ENCODE measurements around the gene TMEM132E.

The TMEM132E gene

DNA sequence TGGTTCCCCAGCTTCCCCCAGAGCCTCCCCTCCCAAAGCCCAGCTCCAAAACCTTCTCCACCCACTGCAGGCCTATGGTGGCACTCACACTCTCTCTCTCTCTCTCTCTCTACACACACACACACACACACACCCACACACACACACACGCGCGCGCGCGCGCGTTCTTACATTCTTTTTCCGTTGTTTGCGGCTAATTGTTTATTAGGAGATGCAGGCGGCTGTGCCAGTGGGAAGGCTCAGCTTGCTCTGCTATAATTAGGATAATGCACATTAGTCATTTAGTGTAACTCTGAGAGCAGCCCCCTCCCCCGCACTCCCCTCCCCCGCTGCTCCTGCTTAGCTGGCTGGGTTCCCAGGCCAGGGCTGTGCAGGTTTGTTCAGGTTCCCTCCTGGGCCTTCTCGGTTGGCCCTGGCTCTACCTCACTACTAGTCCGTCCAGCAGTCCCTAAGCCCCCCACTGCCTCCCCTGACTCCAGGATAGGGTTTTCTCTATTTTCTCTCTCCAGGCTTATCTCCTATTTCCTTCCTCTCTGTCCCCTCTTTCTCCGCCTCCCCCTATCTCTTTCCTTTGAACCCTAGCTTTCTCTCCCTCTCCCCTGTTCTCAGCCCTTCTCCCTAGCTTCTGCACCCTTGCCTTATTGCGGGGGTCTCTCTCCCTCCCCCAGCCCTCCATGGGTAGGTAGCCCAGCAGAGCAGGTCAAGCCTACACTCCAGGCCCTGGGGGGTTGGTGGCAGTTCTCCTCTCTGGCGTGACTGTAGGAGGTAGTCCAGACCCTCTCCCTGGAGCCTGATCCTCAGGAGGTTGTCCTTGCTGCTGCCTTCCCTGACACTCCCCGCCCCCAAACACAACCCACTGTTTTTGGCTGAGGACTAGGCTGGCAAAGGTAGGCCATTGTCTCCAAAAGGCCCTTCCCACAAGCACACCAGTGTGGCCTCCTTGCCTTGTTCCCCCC lies 34.0 kb downstream of the TMEM132E start (continued):
- peak; percentile 44; the same call in 1 of the 2 replicates for TF ChIP-seq ZNF600 (tag by site-specific recombination; IDR thresholded peaks at IDR 0.05)
- TF ChIP-seq, protein P1, sequence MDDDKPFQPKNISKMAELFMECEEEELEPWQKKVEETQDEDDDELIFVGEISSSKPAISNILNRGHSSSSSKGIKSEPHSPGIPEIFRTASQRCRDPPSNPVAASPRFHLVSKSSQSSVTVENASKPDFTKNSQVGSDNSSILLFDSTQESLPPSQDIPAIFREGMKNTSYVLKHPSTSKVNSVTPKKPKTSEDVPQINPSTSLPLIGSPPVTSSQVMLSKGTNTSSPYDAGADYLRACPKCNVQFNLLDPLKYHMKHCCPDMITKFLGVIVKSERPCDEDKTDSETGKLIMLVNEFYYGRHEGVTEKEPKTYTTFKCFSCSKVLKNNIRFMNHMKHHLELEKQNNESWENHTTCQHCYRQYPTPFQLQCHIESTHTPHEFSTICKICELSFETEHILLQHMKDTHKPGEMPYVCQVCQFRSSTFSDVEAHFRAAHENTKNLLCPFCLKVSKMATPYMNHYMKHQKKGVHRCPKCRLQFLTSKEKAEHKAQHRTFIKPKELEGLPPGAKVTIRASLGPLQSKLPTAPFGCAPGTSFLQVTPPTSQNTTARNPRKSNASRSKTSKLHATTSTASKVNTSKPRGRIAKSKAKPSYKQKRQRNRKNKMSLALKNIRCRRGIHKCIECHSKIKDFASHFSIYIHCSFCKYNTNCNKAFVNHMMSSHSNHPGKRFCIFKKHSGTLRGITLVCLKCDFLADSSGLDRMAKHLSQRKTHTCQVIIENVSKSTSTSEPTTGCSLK (tag by site-specific recombination; IDR thresholded peaks at IDR 0.05), result no peak
- TF ChIP-seq, protein P2, sequence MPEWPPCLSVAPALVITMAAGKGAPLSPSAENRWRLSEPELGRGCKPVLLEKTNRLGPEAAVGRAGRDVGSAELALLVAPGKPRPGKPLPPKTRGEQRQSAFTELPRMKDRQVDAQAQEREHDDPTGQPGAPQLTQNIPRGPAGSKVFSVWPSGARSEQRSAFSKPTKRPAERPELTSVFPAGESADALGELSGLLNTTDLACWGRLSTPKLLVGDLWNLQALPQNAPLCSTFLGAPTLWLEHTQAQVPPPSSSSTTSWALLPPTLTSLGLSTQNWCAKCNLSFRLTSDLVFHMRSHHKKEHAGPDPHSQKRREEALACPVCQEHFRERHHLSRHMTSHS (tag by site-specific recombination; IDR thresholded peaks at IDR 0.05), result peak; percentile 66; the same call in 1 of the 2 replicates
- TF ChIP-seq, protein P3, sequence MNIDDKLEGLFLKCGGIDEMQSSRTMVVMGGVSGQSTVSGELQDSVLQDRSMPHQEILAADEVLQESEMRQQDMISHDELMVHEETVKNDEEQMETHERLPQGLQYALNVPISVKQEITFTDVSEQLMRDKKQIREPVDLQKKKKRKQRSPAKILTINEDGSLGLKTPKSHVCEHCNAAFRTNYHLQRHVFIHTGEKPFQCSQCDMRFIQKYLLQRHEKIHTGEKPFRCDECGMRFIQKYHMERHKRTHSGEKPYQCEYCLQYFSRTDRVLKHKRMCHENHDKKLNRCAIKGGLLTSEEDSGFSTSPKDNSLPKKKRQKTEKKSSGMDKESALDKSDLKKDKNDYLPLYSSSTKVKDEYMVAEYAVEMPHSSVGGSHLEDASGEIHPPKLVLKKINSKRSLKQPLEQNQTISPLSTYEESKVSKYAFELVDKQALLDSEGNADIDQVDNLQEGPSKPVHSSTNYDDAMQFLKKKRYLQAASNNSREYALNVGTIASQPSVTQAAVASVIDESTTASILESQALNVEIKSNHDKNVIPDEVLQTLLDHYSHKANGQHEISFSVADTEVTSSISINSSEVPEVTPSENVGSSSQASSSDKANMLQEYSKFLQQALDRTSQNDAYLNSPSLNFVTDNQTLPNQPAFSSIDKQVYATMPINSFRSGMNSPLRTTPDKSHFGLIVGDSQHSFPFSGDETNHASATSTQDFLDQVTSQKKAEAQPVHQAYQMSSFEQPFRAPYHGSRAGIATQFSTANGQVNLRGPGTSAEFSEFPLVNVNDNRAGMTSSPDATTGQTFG (tag by site-specific recombination; IDR thresholded peaks at IDR 0.05; ENCODE audit: borderline replicate concordance), result peak; percentile 34; the same call in 1 of the 2 replicates
- TF ChIP-seq, protein P4, sequence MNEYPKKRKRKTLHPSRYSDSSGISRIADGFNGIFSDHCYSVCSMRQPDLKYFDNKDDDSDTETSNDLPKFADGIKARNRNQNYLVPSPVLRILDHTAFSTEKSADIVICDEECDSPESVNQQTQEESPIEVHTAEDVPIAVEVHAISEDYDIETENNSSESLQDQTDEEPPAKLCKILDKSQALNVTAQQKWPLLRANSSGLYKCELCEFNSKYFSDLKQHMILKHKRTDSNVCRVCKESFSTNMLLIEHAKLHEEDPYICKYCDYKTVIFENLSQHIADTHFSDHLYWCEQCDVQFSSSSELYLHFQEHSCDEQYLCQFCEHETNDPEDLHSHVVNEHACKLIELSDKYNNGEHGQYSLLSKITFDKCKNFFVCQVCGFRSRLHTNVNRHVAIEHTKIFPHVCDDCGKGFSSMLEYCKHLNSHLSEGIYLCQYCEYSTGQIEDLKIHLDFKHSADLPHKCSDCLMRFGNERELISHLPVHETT (tag by site-specific recombination; IDR thresholded peaks at IDR 0.05), result no peak
- peak; percentile 67; the same call in 1 of the 2 replicates for TF ChIP-seq ZEB2 (tag by site-specific recombination; IDR thresholded peaks at IDR 0.05)
- no peak for TF ChIP-seq ZBTB1 (tag by site-specific recombination; IDR thresholded peaks at IDR 0.05)
- TF ChIP-seq, protein P5, sequence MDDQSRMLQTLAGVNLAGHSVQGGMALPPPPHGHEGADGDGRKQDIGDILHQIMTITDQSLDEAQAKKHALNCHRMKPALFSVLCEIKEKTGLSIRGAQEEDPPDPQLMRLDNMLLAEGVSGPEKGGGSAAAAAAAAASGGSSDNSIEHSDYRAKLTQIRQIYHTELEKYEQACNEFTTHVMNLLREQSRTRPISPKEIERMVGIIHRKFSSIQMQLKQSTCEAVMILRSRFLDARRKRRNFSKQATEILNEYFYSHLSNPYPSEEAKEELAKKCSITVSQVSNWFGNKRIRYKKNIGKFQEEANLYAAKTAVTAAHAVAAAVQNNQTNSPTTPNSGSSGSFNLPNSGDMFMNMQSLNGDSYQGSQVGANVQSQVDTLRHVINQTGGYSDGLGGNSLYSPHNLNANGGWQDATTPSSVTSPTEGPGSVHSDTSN (CRISPR knock-in tag; IDR thresholded peaks at IDR 0.05), result no peak
- TF ChIP-seq ZXDB (tag by site-specific recombination; IDR thresholded peaks at IDR 0.05), result no peak
- 0 out of 2 replicates have a peak, but pooled peaks have one; percentile 28 for TF ChIP-seq ZNF146 (tag by site-specific recombination; IDR thresholded peaks at IDR 0.05)
- TF ChIP-seq ZNF514 (tag by site-specific recombination; IDR thresholded peaks at IDR 0.05), result no peak
- no peak for TF ChIP-seq ZNF670 (tag by site-specific recombination; IDR thresholded peaks at IDR 0.05; ENCODE audit: low read depth)
- TF ChIP-seq ZNF174 (tag by site-specific recombination; IDR thresholded peaks at IDR 0.05), result no peak

DNA sequence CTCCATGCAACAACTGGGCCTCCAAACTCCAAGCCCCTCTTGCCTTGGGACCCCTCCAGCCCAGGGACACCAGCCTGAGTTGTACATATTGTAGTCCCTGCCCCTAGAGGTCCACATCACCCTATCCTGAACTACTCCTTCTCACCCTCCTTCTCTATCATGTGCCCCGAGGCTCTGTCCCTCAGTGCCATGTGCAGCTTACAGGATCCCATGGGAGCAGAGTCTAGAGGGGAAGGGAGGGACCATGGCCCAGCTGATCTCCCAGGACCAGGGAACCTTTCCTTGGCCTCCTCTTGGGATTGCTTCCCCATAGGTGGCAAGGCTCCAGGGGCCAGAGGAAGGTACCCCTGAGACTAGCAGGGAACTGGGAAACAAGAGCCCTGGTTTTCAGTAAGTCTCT lies 35.3 kb downstream of the TMEM132E start:
- POLR2A ChIA-PET, result interaction anchor here (0.6 kb wide), 2 partner anchors 33 to 34 kb away, joined by 3 to 5 read pairs; no protein-coding TSS in a partner anchor
- H3K9me3 ChIP-seq (ENCODE audit: control insufficient read depth, insufficient read depth, low read depth, low read length), result no peaks in the 10 kb centered on the region
- CTCF ChIA-PET, result interaction anchor here (0.7 to 2.2 kb wide), 3 partner anchors 23 to 72 kb away, joined by 3 to 6 read pairs (median 3); no protein-coding TSS in a partner anchor
- H3K4me3 ChIP-seq (ENCODE audit: low read depth, low read length), result no peak overlapping the region
- peaks cover 43% of the 10 kb centered on the region for H3K4me1 ChIP-seq (ENCODE audit: control insufficient read depth, insufficient read depth, low read length)
- peak overlapping the region; percentile 38; the same call in 1 of the 2 replicates for H3K27ac ChIP-seq (ENCODE audit: extremely low read depth, low read depth, low read length)
- H3K36me3 ChIP-seq (ENCODE audit: control insufficient read depth in 2 of 2, insufficient read depth in 1 of 2, low read length in 2 of 2), result no peaks in the 10 kb centered on the region
- TF ChIP-seq, protein P5 (CRISPR knock-in tag; IDR thresholded peaks at IDR 0.05), result no peak
- TF ChIP-seq, protein P6, sequence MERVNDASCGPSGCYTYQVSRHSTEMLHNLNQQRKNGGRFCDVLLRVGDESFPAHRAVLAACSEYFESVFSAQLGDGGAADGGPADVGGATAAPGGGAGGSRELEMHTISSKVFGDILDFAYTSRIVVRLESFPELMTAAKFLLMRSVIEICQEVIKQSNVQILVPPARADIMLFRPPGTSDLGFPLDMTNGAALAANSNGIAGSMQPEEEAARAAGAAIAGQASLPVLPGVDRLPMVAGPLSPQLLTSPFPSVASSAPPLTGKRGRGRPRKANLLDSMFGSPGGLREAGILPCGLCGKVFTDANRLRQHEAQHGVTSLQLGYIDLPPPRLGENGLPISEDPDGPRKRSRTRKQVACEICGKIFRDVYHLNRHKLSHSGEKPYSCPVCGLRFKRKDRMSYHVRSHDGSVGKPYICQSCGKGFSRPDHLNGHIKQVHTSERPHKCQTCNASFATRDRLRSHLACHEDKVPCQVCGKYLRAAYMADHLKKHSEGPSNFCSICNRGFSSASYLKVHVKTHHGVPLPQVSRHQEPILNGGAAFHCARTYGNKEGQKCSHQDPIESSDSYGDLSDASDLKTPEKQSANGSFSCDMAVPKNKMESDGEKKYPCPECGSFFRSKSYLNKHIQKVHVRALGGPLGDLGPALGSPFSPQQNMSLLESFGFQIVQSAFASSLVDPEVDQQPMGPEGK (tag by site-specific recombination; IDR thresholded peaks at IDR 0.05), result peak; percentile 51; the same call in 1 of the 2 replicates
- TF ChIP-seq ZNF132 (tag by site-specific recombination; IDR thresholded peaks at IDR 0.05; ENCODE audit: borderline replicate concordance) (no peak), WT1 (tag by site-specific recombination; IDR thresholded peaks at IDR 0.05) (peak; percentile 71), ZBTB48 (tag by site-specific recombination; IDR thresholded peaks at IDR 0.05) (peak; percentile 43; the same call in 1 of the 2 replicates)
- TF ChIP-seq, protein P7, sequence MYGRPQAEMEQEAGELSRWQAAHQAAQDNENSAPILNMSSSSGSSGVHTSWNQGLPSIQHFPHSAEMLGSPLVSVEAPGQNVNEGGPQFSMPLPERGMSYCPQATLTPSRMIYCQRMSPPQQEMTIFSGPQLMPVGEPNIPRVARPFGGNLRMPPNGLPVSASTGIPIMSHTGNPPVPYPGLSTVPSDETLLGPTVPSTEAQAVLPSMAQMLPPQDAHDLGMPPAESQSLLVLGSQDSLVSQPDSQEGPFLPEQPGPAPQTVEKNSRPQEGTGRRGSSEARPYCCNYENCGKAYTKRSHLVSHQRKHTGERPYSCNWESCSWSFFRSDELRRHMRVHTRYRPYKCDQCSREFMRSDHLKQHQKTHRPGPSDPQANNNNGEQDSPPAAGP (tag by site-specific recombination; IDR thresholded peaks at IDR 0.05), result peak; percentile 82
- TF ChIP-seq, protein P8, sequence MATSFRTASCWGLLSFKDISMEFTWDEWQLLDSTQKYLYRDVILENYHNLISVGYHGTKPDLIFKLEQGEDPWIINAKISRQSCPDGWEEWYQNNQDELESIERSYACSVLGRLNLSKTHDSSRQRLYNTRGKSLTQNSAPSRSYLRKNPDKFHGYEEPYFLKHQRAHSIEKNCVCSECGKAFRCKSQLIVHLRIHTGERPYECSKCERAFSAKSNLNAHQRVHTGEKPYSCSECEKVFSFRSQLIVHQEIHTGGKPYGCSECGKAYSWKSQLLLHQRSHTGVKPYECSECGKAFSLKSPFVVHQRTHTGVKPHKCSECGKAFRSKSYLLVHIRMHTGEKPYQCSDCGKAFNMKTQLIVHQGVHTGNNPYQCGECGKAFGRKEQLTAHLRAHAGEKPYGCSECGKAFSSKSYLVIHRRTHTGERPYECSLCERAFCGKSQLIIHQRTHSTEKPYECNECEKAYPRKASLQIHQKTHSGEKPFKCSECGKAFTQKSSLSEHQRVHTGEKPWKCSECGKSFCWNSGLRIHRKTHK (tag by site-specific recombination; IDR thresholded peaks at IDR 0.05), result no peak

Measured in HEK293 (cell line).